ENCODE results near the gene ADGRB3. TPM values are rescaled to one million over a fixed set of nuclear protein-coding genes. Genes with fewer than 3 reads are reported as not detected.

ADGRB3 gene
- total RNA-seq (2022; extraction: Qiagen RNA extraction; ENCODE audit: low read depth): not detected in 5 replicates

DNA sequence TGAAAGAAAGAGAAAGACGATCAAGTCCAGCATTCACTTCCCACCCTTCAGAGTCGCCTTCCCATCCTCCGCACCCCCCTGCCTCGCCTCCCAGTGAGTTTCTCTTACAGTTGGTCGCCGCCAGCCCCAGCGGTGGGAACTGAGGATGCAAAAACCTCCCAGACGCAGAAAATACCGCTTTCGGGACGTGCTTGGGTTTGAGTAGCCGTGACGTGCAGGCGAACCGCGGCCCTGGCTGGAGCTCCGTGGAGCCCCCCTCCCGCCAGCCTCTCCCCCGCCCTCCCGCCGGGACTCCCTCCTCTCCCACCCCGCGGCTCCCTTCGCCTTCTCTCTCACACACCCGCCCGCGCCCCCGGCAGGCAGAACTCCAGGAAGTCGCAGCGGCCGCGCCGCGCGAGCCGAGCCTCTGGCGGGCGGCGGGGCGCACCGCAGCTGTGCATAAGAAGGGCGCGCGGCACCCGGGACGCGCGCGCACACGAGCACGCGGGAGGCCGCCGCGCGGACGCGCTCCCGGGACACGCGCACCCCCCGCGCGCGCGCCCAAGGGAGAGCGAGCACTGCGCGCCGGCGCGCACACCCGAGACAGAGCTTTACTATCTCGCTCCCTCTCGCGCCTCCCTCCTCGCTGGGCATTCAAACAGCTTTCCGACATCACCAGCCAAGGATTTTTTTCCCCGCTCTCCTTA is at the start of gene ADGRB3:
Gene ADGRB3 (plus strand): TSS at position 557 of the 686 bp plus-strand sequence. CDS start 3,394 bp downstream, outside the sequence.

Data from A549 treated with GW870086 at 1 μM for 4 hours (cell line).